GOT3 (cell line): Measurements from ENCODE around the gene CHADL.

ENCODE experiments used
- DNase-seq: peaks from one replicate; lab custom pipeline; 2025; ENCODE audit warnings: mixed read lengths; lab: John Stamatoyannopoulos, UW

The CHADL gene

GRCh38 chr22:41229730-41230400 is 10.9 kb downstream of the CHADL start:
- no peak for DNase-seq

- no peak for DNase-seq
Measured at GRCh38 chr22:41229215-41229614, 11.5 kb downstream of the CHADL start.

- no peak for DNase-seq
Measured at GRCh38 chr22:41226723-41227655, 13.7 kb downstream of the CHADL start.

GRCh38 chr22:41223535-41223934 is 17.2 kb downstream of the CHADL start:
- no peak for DNase-seq

- no peak for DNase-seq
Measured at GRCh38 chr22:41222846-41223507, 17.8 kb downstream of the CHADL start.

DNA sequence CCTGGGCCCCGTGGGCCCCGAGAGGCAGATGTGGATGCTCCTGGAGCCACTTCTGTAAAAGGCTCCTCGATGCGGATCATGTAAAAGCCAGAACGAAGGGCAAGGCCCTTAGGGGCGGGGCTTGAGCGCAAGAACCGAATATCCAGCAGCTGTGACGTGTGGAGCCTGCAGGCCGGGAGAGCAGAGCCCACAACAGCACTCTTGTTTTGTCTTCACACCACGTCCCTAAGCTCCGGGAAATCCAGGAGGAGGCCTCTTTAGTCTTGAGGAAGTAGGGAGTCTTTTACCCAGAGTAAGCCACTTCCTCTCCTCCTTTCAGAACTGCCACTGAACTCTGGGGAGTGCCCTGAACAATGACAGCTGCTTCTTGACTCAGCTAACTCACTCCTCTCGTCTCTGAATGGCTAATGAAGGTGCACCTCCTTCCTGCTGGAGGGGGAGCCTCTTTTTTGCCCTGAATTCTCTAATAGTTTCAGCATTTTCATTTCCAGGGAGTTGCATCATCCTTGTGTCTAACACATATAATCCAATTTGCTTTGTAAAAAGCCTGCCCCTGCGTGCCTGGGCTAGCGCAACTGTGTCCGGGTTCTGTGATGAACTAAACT is 23.1 kb downstream of the CHADL start:
- no peak for DNase-seq

DNA sequence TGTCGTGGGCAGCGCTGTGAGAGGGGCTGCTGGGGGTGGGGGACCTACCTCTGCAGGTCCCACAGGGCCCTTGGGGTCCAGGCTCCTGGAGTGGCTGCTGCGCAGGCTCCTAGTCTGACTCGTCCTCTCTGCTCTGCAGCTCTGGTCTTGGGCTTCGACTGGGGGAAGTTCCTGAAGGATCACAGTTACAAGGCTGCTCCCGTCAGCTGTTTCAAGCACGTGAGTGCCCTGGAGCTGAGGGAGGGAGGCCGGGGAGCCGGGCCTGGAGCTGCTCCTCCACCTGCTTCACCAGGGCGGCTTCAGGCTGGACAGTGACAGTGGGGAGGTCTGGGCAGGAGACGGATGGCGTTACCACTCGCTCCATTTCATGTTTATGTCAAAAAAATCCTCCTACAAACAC is 23.7 kb downstream of the CHADL start:
- DNase-seq = no peak

DNA sequence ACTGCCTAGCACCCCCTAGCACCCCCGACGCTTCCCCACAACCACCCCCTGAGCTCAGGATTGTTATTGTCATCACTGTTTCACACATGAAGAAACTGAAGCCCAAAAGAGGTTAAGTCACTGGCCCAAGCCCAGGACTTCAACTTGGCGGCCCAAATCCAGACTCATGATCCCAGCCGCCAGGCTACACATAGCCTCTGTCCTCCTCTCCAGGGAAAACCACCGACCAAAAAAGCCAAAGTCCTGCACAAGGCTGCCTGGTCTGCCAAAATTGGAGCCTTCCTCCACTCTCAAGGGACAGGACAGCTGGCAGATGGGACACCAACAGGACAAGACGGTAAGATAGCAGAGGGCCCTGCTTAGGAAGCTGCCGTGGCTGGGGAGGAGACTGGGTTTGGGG is 24.8 kb downstream of the CHADL start:
- DNase-seq = no peak

- no peak for DNase-seq
Measured at GRCh38 chr22:41215409-41215808, 25.3 kb downstream of the CHADL start.

GRCh38 chr22:41206719-41207118 is 34.0 kb downstream of the CHADL start:
- DNase-seq = no peak

- peak; percentile 80 for DNase-seq
Measured at GRCh38 chr22:41204992-41205900, 35.5 kb downstream of the CHADL start, which contains the start of gene L3MBTL2. Gene L3MBTL2 (plus strand): TSS chr22:41205312. CDS start chr22:41205363, 51 bp downstream.

GRCh38 chr22:41204066-41204465 is 36.7 kb downstream of the CHADL start:
- DNase-seq = no peak

DNA sequence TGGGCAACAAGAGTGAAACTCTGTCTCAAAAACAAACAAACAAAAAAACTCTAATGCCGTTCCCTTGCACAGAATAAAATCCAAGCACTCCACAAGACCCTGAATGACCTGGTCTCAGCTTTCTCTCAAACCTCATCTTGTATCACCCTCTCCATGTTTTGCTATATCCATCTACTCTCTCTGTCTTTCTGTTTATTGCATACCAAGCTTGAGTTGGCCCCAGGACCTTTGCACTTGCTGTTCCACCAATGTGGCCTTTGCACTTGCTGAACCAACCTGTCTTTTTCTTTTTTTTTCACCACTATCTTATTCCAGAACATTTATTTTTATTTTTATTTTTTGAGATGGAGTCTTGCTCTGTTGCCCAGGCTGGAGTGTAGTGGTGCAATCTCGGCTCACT is 37.6 kb downstream of the CHADL start:
- DNase-seq = no peak

GRCh38 chr22:41201141-41201540 is 39.6 kb downstream of the CHADL start:
- no peak for DNase-seq

- DNase-seq = no peak
Measured at GRCh38 chr22:41198027-41198580, 42.6 kb downstream of the CHADL start.

GRCh38 chr22:41197038-41197972 is 43.4 kb downstream of the CHADL start:
- peak; percentile 56 for DNase-seq

GRCh38 chr22:41193829-41194228 is 46.9 kb downstream of the CHADL start:
- no peak for DNase-seq

DNA sequence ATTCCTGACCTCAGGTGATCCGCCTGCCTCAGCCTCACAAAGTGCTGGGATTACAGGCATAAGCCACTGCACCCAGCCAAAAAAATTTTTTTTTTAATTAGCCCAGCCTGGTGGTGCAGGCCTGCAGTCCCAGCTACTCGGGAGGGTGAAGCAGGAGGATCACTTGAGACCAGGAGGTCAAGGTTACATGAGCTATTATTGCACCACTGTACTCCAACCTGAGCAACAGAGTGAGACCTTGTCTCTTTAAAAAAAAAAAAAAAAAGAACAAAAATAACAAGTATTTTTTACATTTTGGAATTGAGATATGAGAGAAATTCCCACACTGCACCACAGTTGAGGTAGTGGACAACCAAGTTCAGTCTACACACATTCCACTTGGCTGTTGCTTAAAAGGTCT is 49.3 kb downstream of the CHADL start:
- no peak for DNase-seq

DNA sequence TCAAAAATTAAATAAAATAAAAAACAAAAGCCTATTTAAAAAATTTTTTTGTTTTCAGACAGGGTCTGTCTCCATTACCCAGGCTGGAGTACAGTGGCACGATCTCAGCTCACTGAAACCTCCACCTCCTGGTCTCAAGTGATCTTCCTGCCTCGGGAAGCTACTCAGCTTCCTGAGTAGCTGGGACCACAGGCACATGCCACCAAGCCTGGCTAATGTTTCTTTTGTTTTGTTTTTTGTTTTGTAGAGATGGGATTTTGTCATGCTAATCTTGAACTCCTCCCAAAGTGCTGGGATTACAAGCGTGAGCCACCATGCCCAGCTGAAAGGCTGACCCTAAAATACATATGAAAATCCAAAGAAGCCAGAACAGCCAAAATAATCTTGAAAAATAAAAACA is 56.1 kb downstream of the CHADL start:
- DNase-seq = no peak
